ENCODE measurements around the gene MTA2.
A peak's percentile ranks its signal among the peaks of the same experiment; 100 is the strongest.

Gene MTA2

GRCh38 chr11:62546244-62546928 is 55.3 kb downstream of the MTA2 start, which contains the start of gene AHNAK:
TSS of gene AHNAK (minus strand) at chr11:62546806. CDS start at chr11:62536098, 10,708 bp downstream.
- DNase-seq = peak; percentile 83

- peak; percentile 64 to 73 for DNase-seq
These were observed 56.0 kb downstream of the MTA2 start for GRCh38 chr11:62545437-62546243.

- DNase-seq = peak; percentile 61 to 65
These were observed 56.9 kb downstream of the MTA2 start for GRCh38 chr11:62544581-62545436.

- DNase-seq = peak in 1 of 2 donors; percentile 42
These were observed 57.8 kb downstream of the MTA2 start for GRCh38 chr11:62543680-62544444.

Measured in CD4-positive, alpha-beta T cell treated with Interleukin-4 for 1 hour (primary cell).